ENCODE data around the gene ATRX. TPM values are rescaled to one million over a fixed set of nuclear protein-coding genes. Genes with fewer than 3 reads are reported as not detected.

The ATRX gene
- total RNA-seq, 1 donor from 2014 or later: 120 TPM

DNA sequence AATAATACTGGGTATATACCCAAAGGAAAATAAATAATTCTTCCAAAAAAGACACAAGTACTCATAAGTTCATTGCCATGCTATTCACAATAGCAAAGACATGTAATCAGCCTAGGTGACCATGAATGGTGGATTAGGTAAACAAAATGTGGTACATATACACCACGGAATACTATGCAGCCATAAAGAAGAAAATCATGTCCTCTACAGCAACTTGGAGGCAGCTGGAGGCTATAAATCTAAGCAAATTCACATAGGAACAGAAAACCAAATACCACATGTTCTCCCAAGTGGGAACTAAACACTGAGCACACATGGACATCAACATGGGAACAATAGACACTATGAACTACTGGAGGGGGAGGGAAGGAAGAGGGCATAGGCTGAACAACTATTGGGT, 146.2 kb downstream of the ATRX start:
- CTCF ChIA-PET: no interaction called here
- Mint-ChIP-seq H3K27me3 (no peaks in the 10 kb centered on the region), H3K36me3 (ENCODE audit: low read depth) (peaks cover 61% of the 10 kb centered on the region), H3K9me3 (no peaks in the 10 kb centered on the region), H3K4me1 (peaks cover 4% of the 10 kb centered on the region), H3K27ac (no peak overlapping the region), H3K4me3 (no peak overlapping the region)
- intact Hi-C loops (cut with micrococcal nuclease): no loop called here
- POLR2A ChIA-PET: no interaction called here
- no peak for DNase-seq
- TF ChIP-seq, protein P1, sequence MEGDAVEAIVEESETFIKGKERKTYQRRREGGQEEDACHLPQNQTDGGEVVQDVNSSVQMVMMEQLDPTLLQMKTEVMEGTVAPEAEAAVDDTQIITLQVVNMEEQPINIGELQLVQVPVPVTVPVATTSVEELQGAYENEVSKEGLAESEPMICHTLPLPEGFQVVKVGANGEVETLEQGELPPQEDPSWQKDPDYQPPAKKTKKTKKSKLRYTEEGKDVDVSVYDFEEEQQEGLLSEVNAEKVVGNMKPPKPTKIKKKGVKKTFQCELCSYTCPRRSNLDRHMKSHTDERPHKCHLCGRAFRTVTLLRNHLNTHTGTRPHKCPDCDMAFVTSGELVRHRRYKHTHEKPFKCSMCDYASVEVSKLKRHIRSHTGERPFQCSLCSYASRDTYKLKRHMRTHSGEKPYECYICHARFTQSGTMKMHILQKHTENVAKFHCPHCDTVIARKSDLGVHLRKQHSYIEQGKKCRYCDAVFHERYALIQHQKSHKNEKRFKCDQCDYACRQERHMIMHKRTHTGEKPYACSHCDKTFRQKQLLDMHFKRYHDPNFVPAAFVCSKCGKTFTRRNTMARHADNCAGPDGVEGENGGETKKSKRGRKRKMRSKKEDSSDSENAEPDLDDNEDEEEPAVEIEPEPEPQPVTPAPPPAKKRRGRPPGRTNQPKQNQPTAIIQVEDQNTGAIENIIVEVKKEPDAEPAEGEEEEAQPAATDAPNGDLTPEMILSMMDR (IDR thresholded peaks at IDR 0.05): no peak
- no peak for ATAC-seq (ENCODE audit: low read depth)

DNA sequence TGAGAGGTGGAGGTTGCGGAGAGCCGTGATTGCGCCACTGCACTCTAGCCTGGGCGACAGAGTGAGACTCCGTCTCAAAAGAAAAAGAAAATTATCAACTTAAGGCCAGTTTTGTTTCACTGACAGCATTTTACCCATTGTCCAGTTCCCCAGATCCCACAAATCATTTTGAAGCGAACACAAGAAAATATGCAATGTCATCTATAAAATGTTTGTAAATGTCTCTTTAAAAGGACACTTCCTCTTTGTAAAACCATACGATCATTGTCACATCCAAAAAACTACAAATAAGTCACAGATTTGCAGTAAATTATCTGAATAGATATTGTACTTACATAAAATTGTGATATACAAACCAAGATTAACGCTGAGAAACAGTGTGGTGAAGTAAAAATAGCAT, 147.6 kb downstream of the ATRX start:
- H3K4me3 Mint-ChIP-seq: no peak overlapping the region
- H3K4me1 Mint-ChIP-seq: peaks cover 4% of the 10 kb centered on the region
- ATAC-seq (ENCODE audit: low read depth) (no peak), DNase-seq (no peak)
- intact Hi-C loops (cut with micrococcal nuclease): no loop called here
- TF ChIP-seq, protein P1 (IDR thresholded peaks at IDR 0.05): no peak
- H3K9me3 Mint-ChIP-seq: no peaks in the 10 kb centered on the region
- ChIA-PET POLR2A (no interaction called here), CTCF (no interaction called here)
- H3K27me3 Mint-ChIP-seq: no peaks in the 10 kb centered on the region
- peaks cover 63% of the 10 kb centered on the region for H3K36me3 Mint-ChIP-seq (ENCODE audit: low read depth)
- no peak overlapping the region for H3K27ac Mint-ChIP-seq

DNA sequence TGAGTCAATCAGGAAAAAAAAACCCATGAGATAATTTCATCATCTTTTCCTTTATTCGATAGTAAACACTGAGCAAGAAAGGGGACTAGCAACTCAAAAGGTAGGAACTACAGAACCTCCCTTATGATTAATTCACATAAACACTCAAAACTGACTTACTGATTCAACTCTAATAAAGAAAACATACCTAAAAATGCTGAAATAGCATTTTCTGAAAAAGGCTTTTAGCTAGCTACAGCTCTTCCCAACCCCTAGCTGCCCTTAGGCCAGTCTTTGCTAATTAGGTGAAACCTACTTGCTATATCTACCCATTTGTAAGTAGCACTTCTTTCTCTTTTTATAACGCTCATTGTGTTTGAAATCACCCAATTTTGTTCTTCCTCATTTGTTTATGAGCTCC, 150.6 kb downstream of the ATRX start:
- no peak overlapping the region for H3K27ac Mint-ChIP-seq
- H3K27me3 Mint-ChIP-seq: no peaks in the 10 kb centered on the region
- ChIA-PET POLR2A (no interaction called here), CTCF (no interaction called here)
- no peaks in the 10 kb centered on the region for H3K4me1 Mint-ChIP-seq
- DNase-seq (no peak), ATAC-seq (ENCODE audit: low read depth) (no peak)
- no peaks in the 10 kb centered on the region for H3K9me3 Mint-ChIP-seq
- H3K36me3 Mint-ChIP-seq (ENCODE audit: low read depth): peaks cover 58% of the 10 kb centered on the region
- H3K4me3 Mint-ChIP-seq: no peak overlapping the region
- TF ChIP-seq, protein P1 (IDR thresholded peaks at IDR 0.05): no peak
- intact Hi-C loops (cut with micrococcal nuclease): no loop called here

DNA sequence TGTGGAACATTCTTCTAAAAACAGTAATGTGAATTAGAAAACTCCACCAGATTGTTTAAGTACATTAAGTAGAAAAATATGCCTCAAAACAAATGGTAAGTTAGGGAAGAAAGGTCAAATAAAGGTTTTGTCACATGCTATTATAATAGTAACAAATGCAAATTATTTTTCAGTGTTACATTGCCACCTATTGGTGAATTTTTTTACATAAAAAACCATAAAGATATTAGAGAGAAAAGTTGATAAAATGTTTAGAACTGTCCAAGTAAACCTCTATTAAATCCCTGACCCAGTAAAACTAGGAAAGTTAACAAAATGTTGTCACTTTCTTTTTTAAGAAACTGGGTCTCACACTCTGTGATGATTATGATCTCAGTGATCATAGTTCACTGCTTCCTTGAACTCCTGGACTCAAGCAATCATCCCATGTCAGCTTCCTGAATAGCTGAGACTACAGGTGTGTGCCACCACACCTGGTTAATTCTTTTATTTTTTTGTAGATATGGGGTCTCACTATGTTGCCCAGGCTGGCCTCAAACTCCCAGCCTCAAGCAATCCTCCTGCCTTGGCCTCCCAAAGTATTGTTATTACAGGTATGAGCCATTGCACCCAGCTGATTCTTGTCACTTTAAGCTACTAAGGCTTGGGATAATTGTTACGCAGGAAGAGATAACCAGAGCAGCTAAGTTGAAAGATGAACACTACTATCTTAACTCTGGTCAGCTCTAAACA, 157.6 kb downstream of the ATRX start:
- Mint-ChIP-seq H3K36me3 (ENCODE audit: low read depth) (peaks cover 47% of the 10 kb centered on the region), H3K27ac (no peak overlapping the region), H3K4me3 (no peak overlapping the region), H3K4me1 (peaks cover 3% of the 10 kb centered on the region), H3K27me3 (no peaks in the 10 kb centered on the region), H3K9me3 (peaks cover 2% of the 10 kb centered on the region)
- ChIA-PET POLR2A (interaction anchor here (0.6 kb wide), 1 partner anchor 282 kb away, joined by 4 read pairs; the partner anchor contains the start of gene ATP7A), CTCF (no interaction called here)
- ATAC-seq (ENCODE audit: low read depth): no peak
- DNase-seq: no peak
- TF ChIP-seq, protein P1 (IDR thresholded peaks at IDR 0.05): no peak
- intact Hi-C loops (cut with micrococcal nuclease): no loop called here

DNA sequence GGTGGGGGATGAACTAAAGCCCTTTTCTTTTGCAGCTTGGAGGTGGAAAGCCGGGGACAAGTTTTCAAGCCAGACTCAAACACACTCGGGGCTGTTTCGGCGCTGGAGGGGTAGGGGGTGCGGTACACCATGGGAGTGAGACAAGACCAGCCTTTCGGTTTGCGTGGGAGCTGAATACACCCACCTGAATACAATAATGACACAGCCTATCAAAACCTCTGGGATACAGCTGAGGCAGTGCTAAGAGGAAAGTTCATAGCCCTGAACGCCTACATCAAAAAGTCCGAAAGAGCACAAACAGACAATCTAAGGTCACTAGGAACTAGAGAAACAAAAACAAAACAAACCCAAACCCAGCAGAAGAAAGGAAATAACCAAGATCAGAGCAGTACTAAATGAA, 163.3 kb downstream of the ATRX start:
- Mint-ChIP-seq H3K27me3 (no peaks in the 10 kb centered on the region), H3K4me3 (no peak overlapping the region), H3K4me1 (no peaks in the 10 kb centered on the region), H3K27ac (no peak overlapping the region), H3K9me3 (peaks cover 2% of the 10 kb centered on the region), H3K36me3 (ENCODE audit: low read depth) (peaks cover 49% of the 10 kb centered on the region)
- intact Hi-C loops (cut with micrococcal nuclease): no loop called here
- DNase-seq (no peak), ATAC-seq (ENCODE audit: low read depth) (no peak)
- TF ChIP-seq, protein P1 (IDR thresholded peaks at IDR 0.05): no peak
- CTCF ChIA-PET: no interaction called here
- POLR2A ChIA-PET: no interaction called here
